Keratinocyte (primary cell): ENCODE results near the gene PPM1D. TPM values are rescaled to one million over a fixed set of nuclear protein-coding genes. Genes with fewer than 3 reads are reported as not detected.

ENCODE experiments used
- DNase-seq: peaks from one replicate; pipeline ENCODE4 v3.0.0-alpha.2; 2011; ENCODE audit warnings: low read depth, missing footprints, low spot score
- FAIRE-seq: peaks from 2 replicates; lab custom pipeline; 2011; peaks lifted over from hg19 to GRCh38; lab: Jason Lieb, UNC
- H2AFZ ChIP-seq: 2 replicates; pipeline ENCODE4 v1.6.0; 2012; ENCODE audit warnings: low read length, control low read depth, inconsistent platforms; ENCODE audit not compliant: control insufficient read depth
- H3K27ac ChIP-seq: 2 replicates; pipeline ENCODE4 v1.5.1; 2011; ENCODE audit warnings: low read length; ENCODE audit not compliant: control insufficient read depth, insufficient read depth
- H3K27me3 ChIP-seq: 3 replicates; pipeline ENCODE4 v1.6.0; 2011; ENCODE audit warnings: low read length; ENCODE audit not compliant: control insufficient read depth, insufficient read depth; ENCODE audit errors: extremely low read depth
- H3K36me3 ChIP-seq, 2 experiments: 2 replicates in 1 of 2; 3 replicates in 1 of 2; pipeline ENCODE4 v1.5.1; 2011; ENCODE audit warnings: low read length in 2 of 2, mild to moderate bottlenecking in 1 of 2; ENCODE audit not compliant: control insufficient read depth in 2 of 2, insufficient read depth in 2 of 2; ENCODE audit errors: extremely low read depth in 1 of 2
- H3K4me1 ChIP-seq: 3 replicates; pipeline ENCODE4 v1.5.1; 2011; ENCODE audit warnings: low read length; ENCODE audit not compliant: control insufficient read depth, insufficient read depth; ENCODE audit errors: extremely low read depth
- H3K4me2 ChIP-seq: 3 replicates; pipeline ENCODE4 v1.6.0; 2011; ENCODE audit warnings: low read depth, low read length; ENCODE audit not compliant: control insufficient read depth, insufficient read depth; ENCODE audit errors: extremely low read depth
- H3K4me3 ChIP-seq, 3 experiments: fragments of 200-600 bp in 1 of 3; sonication (generic) in 1 of 3; 2 replicates in 2 of 3; 3 replicates in 1 of 3; pipeline ENCODE4 v1.5.1; 2011 to 2016; ENCODE audit warnings: low read length in 3 of 3, mild to moderate bottlenecking in 3 of 3, control low read depth in 2 of 3, inconsistent platforms in 1 of 3, low read depth in 1 of 3, mixed read lengths in 1 of 3, mixed run types in 1 of 3, moderate library complexity in 1 of 3; ENCODE audit not compliant: control insufficient read depth in 2 of 3, insufficient read depth in 2 of 3; ENCODE audit errors: extremely low read depth in 1 of 3
- H3K79me2 ChIP-seq: 2 replicates; pipeline ENCODE4 v1.6.0; 2012; ENCODE audit warnings: low read length; ENCODE audit not compliant: control insufficient read depth, insufficient read depth
- H3K9ac ChIP-seq: 3 replicates; pipeline ENCODE4 v1.6.0; 2011; ENCODE audit warnings: low read length; ENCODE audit not compliant: control insufficient read depth, insufficient read depth; ENCODE audit errors: extremely low read depth
- H3K9me1 ChIP-seq: 3 replicates; pipeline ENCODE4 v1.6.0; 2011; ENCODE audit warnings: low read length; ENCODE audit not compliant: control insufficient read depth, insufficient read depth; ENCODE audit errors: extremely low read depth
- H3K9me3 ChIP-seq: 2 replicates; pipeline ENCODE4 v1.5.1; 2012; ENCODE audit warnings: low read depth, low read length; ENCODE audit not compliant: control insufficient read depth
- H4K20me1 ChIP-seq: 3 replicates; pipeline ENCODE4 v1.6.0; 2011; ENCODE audit warnings: low read length; ENCODE audit not compliant: control insufficient read depth, insufficient read depth; ENCODE audit errors: extremely low read depth
- EZH2 ChIP-seq: IDR thresholded peaks from one replicate; pipeline ENCODE4 v1.6.1; 2012; ENCODE audit warnings: inconsistent platforms, mild to moderate bottlenecking, low read length, moderate library complexity
- dilution Hi-C: fragments of 300-500 bp; cut with MboI; formaldehyde crosslinking; loops from one replicate; pipeline ENCODE4 v1.7.0; 2020; ENCODE audit warnings: low sequenced_read_pairs; ENCODE audit not compliant: extremely low pct_ligation_motif_present
- polyA plus RNA-seq, 5 experiments: library from polyadenylated mRNA; depleted of rRNA in 3 of 5; stranded (reverse) in 3 of 5; stranded (forward) in 1 of 5; unstranded in 1 of 5; fragments of >200 nt; gene quantifications; 1 replicate in 1 of 5; 2 replicates in 3 of 5; 3 replicates in 1 of 5; pipeline versions ENCODE4 v1.2.1 to v1.2.3, GENCODE V29; 2011 to 2012; ENCODE audit warnings: missing spikeins in 2 of 5, low read depth in 1 of 5, low replicate concordance in 1 of 5
- TF ChIP-seq, protein P1 (sequence below), 3 experiments: IDR thresholded peaks in 1 of 3; conservative IDR thresholded peaks in 1 of 3; optimal IDR thresholded peaks in 1 of 3; 2 replicates in 2 of 3; 3 replicates in 1 of 3; pipeline versions ENCODE3 to v1.5.1; 2011; ENCODE audit warnings: low read length in 3 of 3, mild to moderate bottlenecking in 3 of 3, moderate library complexity in 2 of 3, control low read depth in 1 of 3, inconsistent platforms in 1 of 3; ENCODE audit not compliant: insufficient read depth in 2 of 3; ENCODE audit errors: extremely low read depth in 1 of 3

PPM1D gene
- polyA plus RNA-seq, 1 donor (not counting 4 experiments of a cell fraction or from before 2014, with no cell fraction given) = 2.9 TPM

DNA sequence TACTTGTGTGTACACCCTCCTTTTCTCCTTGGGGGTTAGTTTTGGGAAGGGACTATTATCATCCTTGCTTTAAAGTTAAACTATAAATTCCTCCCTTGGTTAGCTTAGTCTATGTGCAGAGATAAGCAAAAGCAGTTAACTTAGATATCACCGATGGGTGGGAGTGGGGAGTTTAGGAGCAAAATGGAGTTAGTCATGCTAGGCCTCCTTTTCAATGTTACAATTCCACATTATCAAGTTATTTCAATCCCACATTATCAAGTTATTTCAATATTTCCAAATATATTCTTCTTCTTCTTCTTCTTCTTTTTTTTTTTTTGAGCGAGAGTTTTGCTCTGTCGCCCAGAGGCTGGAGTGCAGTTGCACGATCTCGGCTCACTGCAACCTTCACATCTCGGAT is 76.0 kb downstream of the PPM1D start:
- no peak for TF ChIP-seq EZH2
- TF ChIP-seq, protein P1, sequence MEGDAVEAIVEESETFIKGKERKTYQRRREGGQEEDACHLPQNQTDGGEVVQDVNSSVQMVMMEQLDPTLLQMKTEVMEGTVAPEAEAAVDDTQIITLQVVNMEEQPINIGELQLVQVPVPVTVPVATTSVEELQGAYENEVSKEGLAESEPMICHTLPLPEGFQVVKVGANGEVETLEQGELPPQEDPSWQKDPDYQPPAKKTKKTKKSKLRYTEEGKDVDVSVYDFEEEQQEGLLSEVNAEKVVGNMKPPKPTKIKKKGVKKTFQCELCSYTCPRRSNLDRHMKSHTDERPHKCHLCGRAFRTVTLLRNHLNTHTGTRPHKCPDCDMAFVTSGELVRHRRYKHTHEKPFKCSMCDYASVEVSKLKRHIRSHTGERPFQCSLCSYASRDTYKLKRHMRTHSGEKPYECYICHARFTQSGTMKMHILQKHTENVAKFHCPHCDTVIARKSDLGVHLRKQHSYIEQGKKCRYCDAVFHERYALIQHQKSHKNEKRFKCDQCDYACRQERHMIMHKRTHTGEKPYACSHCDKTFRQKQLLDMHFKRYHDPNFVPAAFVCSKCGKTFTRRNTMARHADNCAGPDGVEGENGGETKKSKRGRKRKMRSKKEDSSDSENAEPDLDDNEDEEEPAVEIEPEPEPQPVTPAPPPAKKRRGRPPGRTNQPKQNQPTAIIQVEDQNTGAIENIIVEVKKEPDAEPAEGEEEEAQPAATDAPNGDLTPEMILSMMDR (optimal IDR thresholded peaks at IDR 0.05 in 1 of 3, IDR thresholded peaks at IDR 0.05 in 1 of 3, conservative IDR thresholded peaks at IDR 0.05 in 1 of 3; ENCODE audit: extremely low read depth in 1 of 3, insufficient read depth in 2 of 3, low read length in 3 of 3) = no peak
- dilution Hi-C loops = no loop called here
- H3K9me3 ChIP-seq = no peaks in the 10 kb centered on the region

DNA sequence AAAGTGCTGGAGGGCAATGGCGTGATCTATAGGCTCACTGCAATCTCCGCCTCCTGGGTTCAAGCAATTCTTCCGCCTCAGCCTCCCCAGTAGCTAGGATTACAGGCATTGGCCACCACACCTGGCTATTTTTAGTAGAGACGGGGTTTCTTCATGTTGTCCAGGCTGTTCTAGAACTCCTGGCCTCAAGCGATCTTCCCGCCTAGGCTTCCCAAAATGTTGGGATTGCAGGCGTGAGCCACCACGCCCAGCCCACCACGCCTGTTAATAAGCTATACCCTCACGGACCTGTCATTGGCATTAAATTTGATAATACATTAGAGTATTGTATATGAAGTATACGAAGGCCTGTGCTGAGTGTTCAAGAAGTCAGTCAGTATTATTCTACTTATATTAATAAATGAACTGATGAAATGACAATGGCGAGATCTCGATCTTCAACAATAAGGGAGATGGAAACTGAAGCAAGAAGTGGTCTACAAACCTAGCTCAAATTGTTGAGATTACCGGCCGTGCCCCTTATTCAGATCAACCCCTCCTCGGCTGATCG is 76.8 kb downstream of the PPM1D start:
- peak overlapping the region; percentile 92 for H3K27ac ChIP-seq

More for the DNA sequence above, 76.0 kb downstream of the PPM1D start:
- Histone ChIP-seq H2AFZ (no peak overlapping the region), H3K4me3 (no peak overlapping the region), H4K20me1 (no peaks in the 10 kb centered on the region), H3K79me2 (no peaks in the 10 kb centered on the region), H3K4me1 (peaks cover 11% of the 10 kb centered on the region), H3K9ac (no peak overlapping the region), H3K36me3 (no peaks in the 10 kb centered on the region), H3K9me1 (no peaks in the 10 kb centered on the region), H3K4me2 (no peak overlapping the region), H3K27me3 (no peaks in the 10 kb centered on the region), H3K27ac (no peak overlapping the region)
- FAIRE-seq = no peak
- DNase-seq = no peak

More for the DNA sequence above, 76.8 kb downstream of the PPM1D start:
- Histone ChIP-seq H3K9me1 (no peaks in the 10 kb centered on the region), H3K79me2 (no peaks in the 10 kb centered on the region), H3K36me3 (no peaks in the 10 kb centered on the region), H3K27me3 (no peaks in the 10 kb centered on the region), H2AFZ (peak overlapping the region; percentile 94), H3K4me2 (peak overlapping the region; percentile 92), H4K20me1 (no peaks in the 10 kb centered on the region), H3K4me3 (peak overlapping the region; percentile 67 to 94 (median 86)), H3K9ac (peak overlapping the region; percentile 84), H3K9me3 (no peaks in the 10 kb centered on the region), H3K4me1 (peaks cover 11% of the 10 kb centered on the region)
- no peak for FAIRE-seq
- dilution Hi-C loops = no loop called here
- no peak for DNase-seq
- TF ChIP-seq, protein P1 (optimal IDR thresholded peaks at IDR 0.05 in 1 of 3, IDR thresholded peaks at IDR 0.05 in 1 of 3, conservative IDR thresholded peaks at IDR 0.05 in 1 of 3; ENCODE audit: extremely low read depth in 1 of 3, insufficient read depth in 2 of 3, low read length in 3 of 3) = no peak
- no peak for TF ChIP-seq EZH2
